Gastroesophageal sphincter (tissue), 3 donors: ENCODE results near the gene ECHS1.

ENCODE experiments used
- EP300 ChIP-seq: sonication (generic); formaldehyde crosslinking; IDR thresholded peaks from one replicate; pipeline ENCODE4 v1.6.1; 2017; ENCODE audit warnings: antibody characterized with exemption, mild to moderate bottlenecking
- TF ChIP-seq, protein P1 (sequence below), 4 experiments: fragments of 200-600 bp in 2 of 4; fragments of 450-650 bp in 2 of 4; sonication (generic) in 1 of 4; IDR thresholded peaks; one replicate each; pipeline ENCODE4 v1.5.1; 2017 to 2019; ENCODE audit warnings: antibody characterized with exemption in 4 of 4, mild to moderate bottlenecking in 2 of 4, moderate library complexity in 2 of 4

DNA sequence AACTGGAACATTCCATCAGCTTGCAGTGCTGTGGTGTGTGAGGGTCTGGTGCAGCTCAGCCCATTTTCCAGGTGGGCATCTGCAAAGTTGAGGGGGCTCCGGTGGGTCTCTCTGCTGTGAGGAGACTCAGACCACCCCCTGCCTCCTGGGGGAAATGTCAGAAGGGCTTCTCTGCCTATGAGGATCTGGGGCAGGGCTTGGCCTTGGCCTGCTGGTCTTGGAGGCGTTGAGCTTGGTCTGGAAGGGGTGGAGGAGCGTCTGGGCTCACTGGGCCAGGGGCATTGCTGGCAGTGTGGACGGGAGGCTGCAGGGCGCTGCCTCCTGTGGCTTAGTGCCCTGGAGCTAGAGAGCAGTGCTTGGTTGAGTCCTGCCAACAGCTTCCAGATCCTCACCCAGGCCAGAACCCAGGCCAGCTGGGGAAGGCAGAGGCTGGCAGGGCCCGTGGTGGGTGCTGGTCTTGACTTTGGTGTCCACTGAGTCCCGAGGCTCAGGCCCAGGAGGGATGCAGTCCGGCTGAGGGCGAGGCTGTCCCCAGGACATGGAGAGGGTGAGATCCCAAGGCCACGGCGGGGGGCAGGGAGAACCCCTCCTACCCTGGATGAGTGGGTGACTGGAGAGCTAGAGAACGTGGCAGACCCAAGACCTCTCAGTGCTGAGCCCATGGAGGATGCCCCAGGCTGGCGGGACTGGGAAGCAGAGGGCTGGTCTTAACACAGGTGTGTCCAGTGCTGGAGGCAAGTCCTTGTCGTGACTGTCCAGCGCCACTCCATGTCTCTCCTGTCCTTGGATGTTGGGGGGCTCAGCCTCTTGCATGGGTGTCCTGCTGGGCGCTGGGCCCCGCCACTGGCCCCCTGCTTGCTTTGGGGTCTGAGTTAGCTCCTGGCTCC, 48.4 kb upstream of the ECHS1 start:
- TF ChIP-seq, protein P1, sequence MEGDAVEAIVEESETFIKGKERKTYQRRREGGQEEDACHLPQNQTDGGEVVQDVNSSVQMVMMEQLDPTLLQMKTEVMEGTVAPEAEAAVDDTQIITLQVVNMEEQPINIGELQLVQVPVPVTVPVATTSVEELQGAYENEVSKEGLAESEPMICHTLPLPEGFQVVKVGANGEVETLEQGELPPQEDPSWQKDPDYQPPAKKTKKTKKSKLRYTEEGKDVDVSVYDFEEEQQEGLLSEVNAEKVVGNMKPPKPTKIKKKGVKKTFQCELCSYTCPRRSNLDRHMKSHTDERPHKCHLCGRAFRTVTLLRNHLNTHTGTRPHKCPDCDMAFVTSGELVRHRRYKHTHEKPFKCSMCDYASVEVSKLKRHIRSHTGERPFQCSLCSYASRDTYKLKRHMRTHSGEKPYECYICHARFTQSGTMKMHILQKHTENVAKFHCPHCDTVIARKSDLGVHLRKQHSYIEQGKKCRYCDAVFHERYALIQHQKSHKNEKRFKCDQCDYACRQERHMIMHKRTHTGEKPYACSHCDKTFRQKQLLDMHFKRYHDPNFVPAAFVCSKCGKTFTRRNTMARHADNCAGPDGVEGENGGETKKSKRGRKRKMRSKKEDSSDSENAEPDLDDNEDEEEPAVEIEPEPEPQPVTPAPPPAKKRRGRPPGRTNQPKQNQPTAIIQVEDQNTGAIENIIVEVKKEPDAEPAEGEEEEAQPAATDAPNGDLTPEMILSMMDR (IDR thresholded peaks at IDR 0.05) = no peak
- no peak for TF ChIP-seq EP300
